Measurements from ENCODE around the gene CHMP4B.

GRCh38 chr20:33822991-33823390 is 11.8 kb downstream of the CHMP4B start:
- TF ChIP-seq POLR2AphosphoS5 (IDR thresholded peaks at IDR 0.05) (no peak), CTCF (IDR thresholded peaks at IDR 0.05) (no peak)

All from upper lobe of left lung (tissue), 4 donors.